SK-N-SH (cell line): Measurements from ENCODE around the gene RHOH.

ENCODE experiments used
- CHD2 ChIP-seq: fragments of 150-350 bp; IDR thresholded peaks from 2 replicates; pipeline ENCODE4 v1.6.1; 2018; ENCODE audit warnings: low read length; ENCODE audit not compliant: partially characterized antibody
- CTCF ChIP-seq: fragments of 200-600 bp; sonication (generic); IDR thresholded peaks from 2 replicates; pipeline ENCODE4 v1.6.1; 2017; ENCODE audit warnings: antibody characterized with exemption, mild to moderate bottlenecking, moderate library complexity
- FOXM1 ChIP-seq: IDR thresholded peaks from 2 replicates; pipeline ENCODE4 v1.4.0; 2012; ENCODE audit warnings: low read depth, mild to moderate bottlenecking
- GATA2 ChIP-seq: sonication (generic); formaldehyde crosslinking; IDR thresholded peaks from 2 replicates; pipeline ENCODE4 v1.5.0; 2020; ENCODE audit warnings: mild to moderate bottlenecking, missing genetic modification reagents
- MAX ChIP-seq: IDR thresholded peaks from 2 replicates; pipeline ENCODE4 v1.4.0; 2012; ENCODE audit warnings: low read depth
- POLR2AphosphoS5 ChIP-seq: IDR thresholded peaks from 2 replicates; pipeline ENCODE4 v1.6.1; 2012; ENCODE audit warnings: low read depth, low read length
- RCOR1 ChIP-seq: fragments of 150-350 bp; IDR thresholded peaks from 2 replicates; pipeline ENCODE4 v1.6.1; 2017; ENCODE audit warnings: antibody characterized with exemption, low read length
- REST ChIP-seq: IDR thresholded peaks from 2 replicates; pipeline ENCODE4 v1.6.1; 2012; ENCODE audit warnings: mild to moderate bottlenecking, low read depth, low read length, moderate library complexity
- RFX5 ChIP-seq: IDR thresholded peaks from 2 replicates; pipeline ENCODE4 v1.6.1; 2012; ENCODE audit warnings: mild to moderate bottlenecking, improper control_type of control experiment, low read length
- SIN3A ChIP-seq: IDR thresholded peaks from 2 replicates; pipeline ENCODE4 v1.6.1; 2012; ENCODE audit warnings: low read depth, mild to moderate bottlenecking, low read length, moderate library complexity, borderline replicate concordance
- TAF1 ChIP-seq: IDR thresholded peaks from 2 replicates; pipeline ENCODE4 v1.6.1; 2012; ENCODE audit warnings: low read depth, mild to moderate bottlenecking, low read length, moderate library complexity, borderline replicate concordance

GRCh38 chr4:40176602-40177001, 20.2 kb upstream of the RHOH start:
- TF ChIP-seq CTCF, result no peak
- no peak for TF ChIP-seq CHD2
- TF ChIP-seq REST, result no peak
- no peak for TF ChIP-seq RFX5
- no peak for TF ChIP-seq POLR2AphosphoS5
- no peak for TF ChIP-seq MAX
- no peak for TF ChIP-seq SIN3A
- TF ChIP-seq GATA2 (CRISPR knock-in tag), result no peak
- TF ChIP-seq TAF1, result no peak
- TF ChIP-seq FOXM1, result no peak
- TF ChIP-seq RCOR1, result no peak
